RWPE1 (cell line): Measurements from ENCODE around the gene SPR.

ENCODE experiments used
- CTCF ChIA-PET: fragments of 350-600 bp; sonication (Branson Sonifier 250); formaldehyde crosslinking; extraction: SDS; loops from one replicate; lab custom pipeline; 2021; lab: Yijun Ruan, JAX
- POLR2A ChIA-PET: fragments of 400-600 bp; formaldehyde crosslinking; extraction: SDS; loops from one replicate; lab custom pipeline; 2020; ENCODE audit warnings: antibody characterized with exemption; ENCODE audit not compliant: low non-redundant PET; lab: Yijun Ruan, JAX
- DNase-seq: peaks from one replicate; pipeline ENCODE4 v3.0.0; 2012; ENCODE audit warnings: low spot score
- H3K27ac ChIP-seq: fragments of 450-650 bp; 2 replicates; pipeline ENCODE4 v1.5.1; 2017
- TF ChIP-seq, protein P1 (sequence below): fragments of 450-650 bp; conservative IDR thresholded peaks from 2 replicates; pipeline ENCODE4 v1.5.1; 2017; ENCODE audit warnings: low read depth, mild to moderate bottlenecking

The SPR gene

DNA sequence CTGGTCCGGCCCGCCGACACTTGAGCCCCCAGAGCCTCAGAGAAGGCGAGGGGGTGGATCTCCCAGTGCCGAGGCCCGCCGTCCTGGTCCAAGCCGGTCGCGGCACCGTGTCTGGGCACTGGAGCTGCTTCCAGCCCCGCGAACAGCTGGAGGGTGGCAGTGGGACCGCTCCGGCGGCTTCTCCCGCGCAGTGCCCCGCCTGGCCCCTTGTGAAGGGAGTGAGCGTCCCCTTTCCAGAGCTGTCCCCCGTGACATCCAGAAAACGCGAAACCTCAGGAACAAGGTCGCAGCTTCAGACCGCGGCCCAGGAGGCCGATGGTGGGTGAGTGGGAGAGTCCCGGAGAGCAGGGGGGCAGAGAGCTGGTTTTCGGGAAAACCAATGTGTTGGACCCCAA lies 29.5 kb downstream of the SPR start:
- no peak for DNase-seq
- CTCF ChIA-PET: interaction anchor here (0.7 to 5.4 kb wide), 3 partner anchors 18 to 29 kb away, joined by 3 to 21 read pairs (median 10); partner anchors contain the start of gene SPR
- TF ChIP-seq, protein P1, sequence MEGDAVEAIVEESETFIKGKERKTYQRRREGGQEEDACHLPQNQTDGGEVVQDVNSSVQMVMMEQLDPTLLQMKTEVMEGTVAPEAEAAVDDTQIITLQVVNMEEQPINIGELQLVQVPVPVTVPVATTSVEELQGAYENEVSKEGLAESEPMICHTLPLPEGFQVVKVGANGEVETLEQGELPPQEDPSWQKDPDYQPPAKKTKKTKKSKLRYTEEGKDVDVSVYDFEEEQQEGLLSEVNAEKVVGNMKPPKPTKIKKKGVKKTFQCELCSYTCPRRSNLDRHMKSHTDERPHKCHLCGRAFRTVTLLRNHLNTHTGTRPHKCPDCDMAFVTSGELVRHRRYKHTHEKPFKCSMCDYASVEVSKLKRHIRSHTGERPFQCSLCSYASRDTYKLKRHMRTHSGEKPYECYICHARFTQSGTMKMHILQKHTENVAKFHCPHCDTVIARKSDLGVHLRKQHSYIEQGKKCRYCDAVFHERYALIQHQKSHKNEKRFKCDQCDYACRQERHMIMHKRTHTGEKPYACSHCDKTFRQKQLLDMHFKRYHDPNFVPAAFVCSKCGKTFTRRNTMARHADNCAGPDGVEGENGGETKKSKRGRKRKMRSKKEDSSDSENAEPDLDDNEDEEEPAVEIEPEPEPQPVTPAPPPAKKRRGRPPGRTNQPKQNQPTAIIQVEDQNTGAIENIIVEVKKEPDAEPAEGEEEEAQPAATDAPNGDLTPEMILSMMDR: no peak

DNA sequence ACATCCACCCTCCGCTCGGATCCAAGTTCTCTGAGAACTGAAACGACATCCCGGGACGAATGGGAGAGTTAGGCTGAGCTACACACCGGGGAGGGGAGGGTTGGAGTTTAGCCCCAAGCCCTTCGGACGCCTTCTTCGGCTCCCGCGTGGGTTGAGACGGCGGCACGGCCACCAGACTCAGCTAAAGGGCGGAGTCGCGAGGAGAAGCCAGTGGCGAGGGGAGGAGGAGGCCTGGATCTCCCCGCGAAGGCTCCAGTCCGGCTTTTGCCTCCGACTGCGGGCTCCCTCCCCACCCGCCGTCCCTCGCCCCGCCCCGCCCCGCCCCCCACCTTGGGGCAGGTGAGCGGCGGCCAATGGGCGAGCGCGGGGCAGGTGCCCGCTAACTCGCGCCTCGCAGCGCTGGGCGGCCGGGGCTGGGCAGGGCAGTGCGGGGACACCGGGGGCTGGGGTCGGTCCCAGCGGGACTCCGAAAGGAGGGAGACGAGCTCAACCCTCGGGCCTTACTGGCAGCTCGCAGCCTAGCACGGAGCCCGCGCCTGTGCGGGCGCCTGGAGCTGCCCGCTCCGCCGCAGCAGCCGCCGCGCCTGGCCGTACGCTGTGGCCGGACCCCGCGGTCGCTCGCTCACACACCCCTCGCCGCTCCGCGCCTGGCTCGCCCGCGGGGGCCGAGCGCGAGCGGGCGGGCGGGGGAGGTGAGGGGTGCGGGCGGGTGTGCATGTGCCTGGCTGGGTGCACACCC lies 30.1 kb downstream of the SPR start, which contains the start of gene EMX1:
Gene EMX1, plus strand, starts transcription at position 382 of the 739 bp plus-strand sequence. Its CDS starts 334 bp downstream, at position 716.
- H3K27ac ChIP-seq: no peak within 1 kb of the TSS
- CTCF ChIA-PET: interaction anchor here (0.6 to 5.4 kb wide), 5 partner anchors 10 to 57 kb away, joined by 3 to 21 read pairs (median 4); partner anchors contain the start of gene SPR
- TF ChIP-seq, protein P1: no peak
- peak; percentile 74 for DNase-seq
- POLR2A ChIA-PET: interaction anchor here (0.6 kb wide), 1 partner anchor 468 kb away, joined by 3 read pairs; the partner anchor contains the start of gene ALMS1

More for the DNA sequence above, 29.5 kb downstream of the SPR start:
- no peak overlapping the region for H3K27ac ChIP-seq
- POLR2A ChIA-PET: interaction anchor here (0.6 kb wide), 1 partner anchor 469 kb away, joined by 3 read pairs; the partner anchor contains the start of gene ALMS1

DNA sequence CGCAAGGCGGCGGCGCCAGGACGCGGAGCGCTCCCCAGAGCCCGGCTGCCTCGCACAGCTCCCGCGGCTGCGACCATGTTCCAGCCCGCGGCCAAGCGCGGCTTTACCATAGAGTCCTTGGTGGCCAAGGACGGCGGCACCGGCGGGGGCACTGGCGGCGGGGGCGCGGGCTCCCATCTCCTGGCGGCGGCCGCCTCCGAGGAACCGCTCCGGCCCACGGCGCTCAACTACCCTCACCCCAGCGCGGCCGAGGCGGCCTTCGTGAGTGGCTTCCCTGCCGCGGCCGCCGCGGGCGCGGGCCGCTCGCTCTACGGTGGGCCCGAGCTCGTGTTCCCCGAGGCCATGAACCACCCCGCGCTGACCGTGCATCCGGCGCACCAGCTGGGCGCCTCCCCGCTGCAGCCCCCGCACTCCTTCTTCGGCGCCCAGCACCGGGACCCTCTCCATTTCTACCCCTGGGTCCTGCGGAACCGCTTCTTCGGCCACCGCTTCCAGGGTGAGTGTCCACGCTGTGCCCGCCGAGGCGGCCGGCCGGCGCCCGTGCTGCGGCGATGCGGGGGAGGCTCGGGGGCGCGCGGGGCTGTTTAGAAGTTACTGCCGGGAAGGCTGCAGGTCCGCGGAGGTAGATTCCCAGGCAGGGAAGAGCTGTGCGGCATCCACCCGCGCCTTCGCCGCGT lies 30.8 kb downstream of the SPR start:
- ChIA-PET POLR2A (no interaction called here), CTCF (interaction anchor here (0.6 to 5.4 kb wide), 4 partner anchors 11 to 56 kb away, joined by 4 to 21 read pairs (median 7); partner anchors contain the start of gene SPR)
- TF ChIP-seq, protein P1: no peak
- no peak overlapping the region for H3K27ac ChIP-seq
- DNase-seq: no peak

DNA sequence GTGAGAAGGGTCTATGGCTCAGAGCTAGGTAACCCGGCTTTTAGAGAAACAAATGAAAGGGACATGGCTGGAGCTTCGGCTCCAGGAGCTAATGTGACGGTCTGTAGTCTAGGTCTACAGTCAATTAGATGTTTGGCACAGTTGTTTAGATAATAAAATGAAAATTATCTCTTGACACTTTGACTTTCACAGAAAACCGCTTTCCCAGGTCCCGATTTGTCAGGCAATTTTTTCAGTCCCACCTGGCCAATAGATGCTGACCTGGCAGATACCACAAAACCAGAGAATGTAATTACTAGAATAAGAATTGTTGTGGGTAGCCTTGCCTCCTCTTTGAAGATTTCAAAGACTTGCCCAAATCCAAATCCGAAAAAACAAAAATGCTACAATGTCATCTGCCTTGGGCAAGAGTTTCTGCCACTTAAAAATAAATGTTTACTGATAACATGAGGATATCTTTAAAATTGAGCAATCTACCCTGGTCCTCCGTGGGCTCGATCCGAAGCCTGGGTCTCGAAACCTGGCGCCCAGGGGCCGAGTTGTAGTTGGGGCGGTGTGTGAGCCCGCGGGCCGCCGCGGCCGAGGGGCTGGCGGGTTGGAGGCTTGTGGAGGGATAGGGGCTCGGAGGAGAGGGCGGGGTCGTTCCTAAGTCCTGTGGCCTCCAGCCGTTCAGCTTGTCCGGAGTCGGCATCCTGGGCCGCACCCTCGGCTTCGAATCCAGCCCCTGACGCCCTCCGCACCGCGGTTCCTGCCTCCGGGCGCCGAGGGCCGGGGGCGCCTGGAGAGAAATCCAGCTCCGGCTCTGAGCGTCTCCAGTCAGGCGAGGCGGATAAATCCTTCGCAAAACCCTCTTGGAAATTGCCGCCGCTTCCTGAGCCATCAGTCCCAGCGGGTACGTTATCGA lies 32.5 kb downstream of the SPR start:
- no peak overlapping the region for H3K27ac ChIP-seq
- no peak for DNase-seq
- TF ChIP-seq, protein P1: no peak
- ChIA-PET POLR2A (no interaction called here), CTCF (no interaction called here)

DNA sequence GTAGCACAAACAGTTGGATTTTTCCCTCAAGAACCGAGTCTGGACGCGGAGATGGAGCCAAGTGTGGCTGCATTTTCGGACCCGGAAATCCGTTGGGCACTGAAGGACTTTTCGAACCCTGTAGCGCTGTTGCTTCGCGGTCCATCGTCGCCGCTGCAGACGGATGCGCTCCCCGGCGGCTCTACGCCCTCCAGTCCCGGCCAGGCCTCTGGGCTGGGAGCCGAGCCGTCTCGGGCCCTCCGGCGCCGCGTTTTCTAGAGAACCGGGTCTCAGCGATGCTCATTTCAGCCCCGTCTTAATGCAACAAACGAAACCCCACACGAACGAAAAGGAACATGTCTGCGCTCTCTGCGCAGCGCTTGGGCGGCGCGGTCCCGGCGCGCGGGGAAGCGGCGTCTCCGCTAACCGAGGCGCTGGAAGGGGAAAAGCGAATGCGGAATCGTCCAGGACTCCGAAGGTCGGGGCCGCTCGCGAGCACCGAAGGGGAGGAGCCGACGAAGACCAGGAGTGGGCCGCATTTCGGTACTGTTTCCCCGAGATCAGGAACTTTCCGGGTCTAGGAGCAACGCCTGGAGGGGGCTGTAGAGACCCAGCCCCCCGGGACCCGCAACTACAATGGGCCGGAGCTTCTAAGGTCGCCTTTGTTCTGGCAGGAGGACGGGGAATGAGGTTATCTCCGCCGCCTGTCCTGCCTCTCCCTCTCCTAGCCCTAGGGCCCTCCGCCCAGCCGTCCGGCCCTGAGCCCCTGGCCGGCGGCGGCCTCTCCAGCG lies 33.3 kb downstream of the SPR start:
- POLR2A ChIA-PET: no interaction called here
- DNase-seq: no peak
- no peak overlapping the region for H3K27ac ChIP-seq
- CTCF ChIA-PET: interaction anchor here (0.6 to 0.8 kb wide), 2 partner anchors 28 to 58 kb away, joined by 3 to 4 read pairs; no protein-coding TSS in a partner anchor
- TF ChIP-seq, protein P1: no peak
